GM10248 (cell line): ENCODE data around the gene UBE2L5.

Experiments
- CTCF ChIA-PET: fragments of 300-600 bp; sonication (Branson Sonifier 250); formaldehyde crosslinking; extraction: SDS; loops from one replicate; lab custom pipeline; 2021; ENCODE audit warnings: antibody characterized with exemption; lab: Yijun Ruan, JAX
- POLR2A ChIA-PET: fragments of 350-650 bp; sonication (Branson Sonifier 250); formaldehyde crosslinking; extraction: SDS; loops from one replicate; lab custom pipeline; 2020; ENCODE audit warnings: antibody characterized with exemption; lab: Yijun Ruan, JAX
- DNase-seq: peaks from one replicate; pipeline ENCODE4 v3.0.0; 2012; ENCODE audit errors: extremely low spot score
- TF ChIP-seq, protein P1 (sequence below): IDR thresholded peaks from 2 replicates; pipeline ENCODE4 v1.5.1; 2012; ENCODE audit warnings: mild to moderate bottlenecking, low read depth; ENCODE audit errors: extremely low read depth, missing control alignments, control extremely low read depth

The UBE2L5 gene

DNA sequence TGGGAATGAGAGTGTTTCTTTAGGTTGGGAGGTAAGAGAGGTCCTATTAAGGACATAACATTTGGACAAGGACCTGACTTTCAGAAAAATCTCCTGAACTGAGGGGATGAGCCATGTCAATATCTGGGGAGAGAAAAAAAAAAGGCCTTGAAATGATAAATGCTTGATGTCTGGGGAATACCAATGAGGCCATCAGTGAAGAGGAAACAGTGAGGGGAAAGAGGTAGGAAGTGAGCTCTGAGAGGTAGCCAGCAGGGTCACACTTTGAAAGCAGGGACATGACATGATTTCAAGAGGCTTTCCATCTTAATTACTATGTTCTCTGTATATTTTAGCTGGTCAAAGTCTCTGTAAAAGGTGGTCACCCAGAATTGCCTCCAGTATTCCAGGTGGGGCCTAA, 9.9 kb upstream of the UBE2L5 start:
- TF ChIP-seq, protein P1, sequence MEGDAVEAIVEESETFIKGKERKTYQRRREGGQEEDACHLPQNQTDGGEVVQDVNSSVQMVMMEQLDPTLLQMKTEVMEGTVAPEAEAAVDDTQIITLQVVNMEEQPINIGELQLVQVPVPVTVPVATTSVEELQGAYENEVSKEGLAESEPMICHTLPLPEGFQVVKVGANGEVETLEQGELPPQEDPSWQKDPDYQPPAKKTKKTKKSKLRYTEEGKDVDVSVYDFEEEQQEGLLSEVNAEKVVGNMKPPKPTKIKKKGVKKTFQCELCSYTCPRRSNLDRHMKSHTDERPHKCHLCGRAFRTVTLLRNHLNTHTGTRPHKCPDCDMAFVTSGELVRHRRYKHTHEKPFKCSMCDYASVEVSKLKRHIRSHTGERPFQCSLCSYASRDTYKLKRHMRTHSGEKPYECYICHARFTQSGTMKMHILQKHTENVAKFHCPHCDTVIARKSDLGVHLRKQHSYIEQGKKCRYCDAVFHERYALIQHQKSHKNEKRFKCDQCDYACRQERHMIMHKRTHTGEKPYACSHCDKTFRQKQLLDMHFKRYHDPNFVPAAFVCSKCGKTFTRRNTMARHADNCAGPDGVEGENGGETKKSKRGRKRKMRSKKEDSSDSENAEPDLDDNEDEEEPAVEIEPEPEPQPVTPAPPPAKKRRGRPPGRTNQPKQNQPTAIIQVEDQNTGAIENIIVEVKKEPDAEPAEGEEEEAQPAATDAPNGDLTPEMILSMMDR: no peak
- POLR2A ChIA-PET: no interaction called here
- CTCF ChIA-PET: interaction anchor here (1.3 to 1.6 kb wide), 2 partner anchors 13 to 280 kb away, joined by 3 read pairs; no protein-coding TSS in a partner anchor
- no peak for DNase-seq

DNA sequence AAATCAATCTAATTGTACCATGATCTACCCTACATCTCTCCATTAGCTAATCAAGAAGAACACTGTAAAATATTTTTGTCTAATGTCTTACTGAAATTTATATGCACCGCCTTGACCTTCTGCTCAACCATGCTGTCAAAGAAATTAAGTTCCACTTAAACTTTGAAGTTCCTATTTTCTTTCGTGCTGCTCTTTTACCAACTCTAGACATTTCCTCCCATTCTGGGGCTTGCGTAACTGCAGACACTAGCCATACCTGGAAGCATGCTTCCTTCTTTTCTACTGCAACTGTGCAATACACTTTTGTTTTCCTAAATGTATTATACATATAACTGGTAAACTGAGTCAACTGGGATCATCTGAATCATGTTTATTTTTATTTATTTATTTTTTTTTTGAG, 8.5 kb upstream of the UBE2L5 start:
- ChIA-PET CTCF (interaction anchor here (0.9 to 1.2 kb wide), 3 partner anchors 41 to 631 kb away, joined by 3 read pairs; no protein-coding TSS in a partner anchor), POLR2A (no interaction called here)
- no peak for DNase-seq
- TF ChIP-seq, protein P1: no peak

DNA sequence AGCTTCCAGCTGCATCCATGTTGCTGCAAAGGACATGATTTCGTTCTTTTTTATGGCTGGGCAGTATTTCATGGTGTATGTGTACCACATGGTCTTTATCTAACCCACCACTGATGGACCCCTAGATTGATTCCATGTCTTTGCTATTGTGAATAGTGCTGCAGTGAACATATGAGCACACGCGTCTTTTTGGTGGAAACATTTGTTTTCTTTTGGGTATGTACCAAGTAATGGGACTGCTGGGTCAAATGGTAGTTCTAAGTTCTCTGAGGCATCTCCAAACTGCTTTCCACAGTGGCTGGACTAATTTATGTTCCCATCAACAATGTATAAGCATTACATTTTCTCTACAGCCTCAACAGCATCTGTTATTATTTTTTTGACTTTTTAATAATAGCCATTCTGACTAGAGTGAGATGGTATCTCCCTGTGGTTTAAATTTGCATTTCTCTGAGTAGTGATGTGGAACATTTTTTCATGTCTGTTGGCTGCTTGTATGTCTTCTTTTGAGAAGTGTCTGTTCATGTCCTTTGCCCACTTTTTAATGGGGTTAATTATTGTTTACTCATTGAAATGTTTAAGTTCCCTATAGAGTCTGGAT, 6.8 kb upstream of the UBE2L5 start:
- no peak for DNase-seq
- ChIA-PET CTCF (interaction anchor here (0.9 to 5.0 kb wide), 7 partner anchors 10 to 223 kb away, joined by 3 to 20 read pairs (median 3); no protein-coding TSS in a partner anchor), POLR2A (interaction anchor here (0.7 kb wide), 1 partner anchor 193 kb away, joined by 4 read pairs; no protein-coding TSS in a partner anchor)
- TF ChIP-seq, protein P1: no peak

DNA sequence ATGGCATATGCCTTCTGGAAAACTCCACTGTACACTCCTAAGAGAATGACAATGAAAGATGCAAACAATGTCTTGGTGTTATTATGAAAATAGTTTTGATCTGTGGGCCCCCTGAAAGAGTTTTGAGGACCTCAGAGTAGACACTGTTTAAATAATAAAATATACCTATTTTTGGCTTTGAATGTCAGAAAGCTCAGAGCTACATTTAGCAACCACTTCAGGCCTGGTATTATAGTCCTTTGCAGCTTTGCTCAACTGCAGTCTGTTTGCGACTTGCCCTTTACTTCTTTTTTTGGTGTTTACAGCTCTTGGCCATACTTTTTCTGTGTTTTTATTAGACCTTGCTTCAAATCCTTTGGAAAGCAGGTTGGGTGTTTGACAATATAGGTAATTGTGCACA, 5.8 kb upstream of the UBE2L5 start:
- TF ChIP-seq, protein P1: no peak
- ChIA-PET CTCF (interaction anchor here (0.9 to 5.0 kb wide), 9 partner anchors 9 to 224 kb away, joined by 3 to 25 read pairs (median 3); no protein-coding TSS in a partner anchor), POLR2A (no interaction called here)
- DNase-seq: no peak

DNA sequence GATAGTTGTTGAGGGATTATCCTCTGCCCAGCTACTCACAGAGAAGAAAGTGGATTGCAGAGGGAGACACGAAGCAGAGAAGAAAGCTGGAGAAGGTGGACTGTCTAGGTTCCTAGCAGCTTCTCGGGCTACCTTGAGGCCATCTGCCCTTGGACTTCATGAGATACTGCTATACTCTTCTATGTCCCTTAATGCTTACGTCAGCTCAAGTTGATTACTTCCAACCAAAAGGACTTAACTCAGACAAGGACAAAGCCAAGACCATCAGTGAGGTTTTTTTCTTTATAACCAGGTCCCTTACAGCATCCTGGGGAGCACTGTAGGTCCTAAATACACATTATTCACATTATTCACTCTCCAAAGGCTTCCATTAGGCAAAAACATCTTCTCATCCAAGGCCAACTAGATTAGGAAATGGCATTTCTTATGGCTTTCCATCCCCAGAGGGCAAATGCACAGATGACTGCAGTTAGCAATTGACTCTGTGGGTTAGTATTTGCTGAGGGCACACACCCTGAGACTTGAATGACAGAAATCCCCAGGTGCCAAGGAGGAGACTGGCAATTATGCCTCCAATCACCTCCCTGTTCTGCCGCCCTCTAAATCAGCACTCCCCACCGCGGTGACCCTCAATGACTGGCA, 4.1 kb upstream of the UBE2L5 start:
- TF ChIP-seq, protein P1: no peak
- no peak for DNase-seq
- ChIA-PET CTCF (interaction anchor here (1.0 to 5.0 kb wide), 5 partner anchors 9 to 647 kb away, joined by 3 to 25 read pairs (median 5); no protein-coding TSS in a partner anchor), POLR2A (no interaction called here)

DNA sequence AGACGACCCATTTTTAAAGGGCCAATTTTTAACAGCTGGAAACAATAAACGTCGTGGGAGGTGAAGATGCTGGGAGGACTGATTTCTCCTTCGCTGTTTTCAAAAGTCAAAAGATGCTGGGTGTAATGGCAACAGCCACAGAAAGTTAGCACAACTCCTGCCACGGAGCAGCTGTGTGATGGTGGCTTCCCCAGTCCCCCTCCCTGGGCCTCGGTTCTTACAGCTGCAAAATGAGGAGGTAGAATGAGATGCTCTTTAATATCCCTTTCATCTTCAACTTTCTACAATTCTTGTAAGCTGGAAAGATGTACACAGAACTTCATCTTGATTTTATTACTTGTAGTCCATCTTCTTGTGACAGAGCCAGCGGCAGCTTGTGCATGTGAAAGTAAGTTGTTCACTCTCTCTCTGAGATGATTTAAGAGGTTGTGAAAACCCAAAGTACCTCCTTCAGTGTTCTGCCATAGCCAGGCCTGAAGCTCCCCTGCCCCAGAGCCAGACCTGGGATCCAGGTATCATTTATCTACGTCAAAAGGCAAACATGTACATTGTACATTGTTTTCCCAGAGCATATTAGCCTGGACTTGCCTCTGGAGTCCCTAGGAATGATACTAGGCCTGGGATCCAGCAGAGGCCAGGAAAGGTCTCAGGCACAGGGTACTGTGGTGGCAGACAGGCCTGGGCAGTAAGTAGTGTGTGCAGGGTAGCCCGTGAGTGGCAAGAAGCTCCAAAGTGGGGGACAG, 3.4 kb upstream of the UBE2L5 start:
- CTCF ChIA-PET: interaction anchor here (1.1 to 5.0 kb wide), 4 partner anchors 9 to 37 kb away, joined by 3 to 25 read pairs (median 12); no protein-coding TSS in a partner anchor
- DNase-seq: no peak
- TF ChIP-seq, protein P1: no peak
- POLR2A ChIA-PET: no interaction called here
